ENCODE data around the gene CCDC68. TPM values are rescaled to one million over a fixed set of nuclear protein-coding genes. Genes with fewer than 3 reads are reported as not detected.

CCDC68 gene
- total RNA-seq, 2 experiments from 2014 or later, result not detected

DNA sequence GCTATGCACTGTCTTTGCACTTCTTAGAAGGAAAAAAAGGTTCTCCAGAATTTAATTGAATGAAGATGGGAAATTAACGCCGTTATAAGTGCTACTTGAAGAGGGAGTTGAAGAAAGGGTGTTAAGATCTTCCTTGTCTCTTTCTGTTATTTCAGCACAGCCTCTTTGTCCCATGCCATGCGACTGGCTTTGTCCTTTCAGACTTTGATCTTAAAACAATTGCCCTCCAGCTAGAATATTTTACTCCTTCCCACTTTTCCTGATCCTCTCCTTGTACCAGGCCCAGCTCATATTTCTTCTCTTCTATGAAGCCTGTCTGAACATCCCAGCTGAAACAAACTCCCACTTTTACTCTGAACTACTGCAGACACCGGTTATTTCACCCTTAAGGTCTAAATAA lies 79.6 kb downstream of the CCDC68 start:
- no peak overlapping the region for H3K27ac Mint-ChIP-seq
- H3K4me1 Mint-ChIP-seq (ENCODE audit: low read depth), result no peaks in the 10 kb centered on the region
- ChIA-PET POLR2A (no interaction called here), CTCF (no interaction called here)
- TF ChIP-seq, protein P1, sequence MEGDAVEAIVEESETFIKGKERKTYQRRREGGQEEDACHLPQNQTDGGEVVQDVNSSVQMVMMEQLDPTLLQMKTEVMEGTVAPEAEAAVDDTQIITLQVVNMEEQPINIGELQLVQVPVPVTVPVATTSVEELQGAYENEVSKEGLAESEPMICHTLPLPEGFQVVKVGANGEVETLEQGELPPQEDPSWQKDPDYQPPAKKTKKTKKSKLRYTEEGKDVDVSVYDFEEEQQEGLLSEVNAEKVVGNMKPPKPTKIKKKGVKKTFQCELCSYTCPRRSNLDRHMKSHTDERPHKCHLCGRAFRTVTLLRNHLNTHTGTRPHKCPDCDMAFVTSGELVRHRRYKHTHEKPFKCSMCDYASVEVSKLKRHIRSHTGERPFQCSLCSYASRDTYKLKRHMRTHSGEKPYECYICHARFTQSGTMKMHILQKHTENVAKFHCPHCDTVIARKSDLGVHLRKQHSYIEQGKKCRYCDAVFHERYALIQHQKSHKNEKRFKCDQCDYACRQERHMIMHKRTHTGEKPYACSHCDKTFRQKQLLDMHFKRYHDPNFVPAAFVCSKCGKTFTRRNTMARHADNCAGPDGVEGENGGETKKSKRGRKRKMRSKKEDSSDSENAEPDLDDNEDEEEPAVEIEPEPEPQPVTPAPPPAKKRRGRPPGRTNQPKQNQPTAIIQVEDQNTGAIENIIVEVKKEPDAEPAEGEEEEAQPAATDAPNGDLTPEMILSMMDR (IDR thresholded peaks at IDR 0.05), result no peak
- no peaks in the 10 kb centered on the region for H3K9me3 ChIP-seq (ENCODE audit: control insufficient read depth in 1 of 2, insufficient read depth in 1 of 2, low read length in 2 of 2)
- no peak overlapping the region for H3K4me3 ChIP-seq (ENCODE audit: low read length)
- H3K9me3 Mint-ChIP-seq, result no peaks in the 10 kb centered on the region
- H3K36me3 Mint-ChIP-seq (ENCODE audit: low read depth), result peaks cover 38% of the 10 kb centered on the region
- ATAC-seq (ENCODE audit: poor library complexity) (no peak), DNase-seq (no peak)
- no peaks in the 10 kb centered on the region for H3K4me1 ChIP-seq (ENCODE audit: insufficient read depth, low read length)
- no peak overlapping the region for H3K4me3 Mint-ChIP-seq
- no peaks in the 10 kb centered on the region for H3K27me3 Mint-ChIP-seq
- H3K36me3 ChIP-seq (ENCODE audit: insufficient read depth, low read length), result no peaks in the 10 kb centered on the region
- intact Hi-C loops (cut with DNase I, micrococcal nuclease), result no loop called here
- no peak overlapping the region for H3K27ac ChIP-seq (ENCODE audit: low read depth in 1 of 2, low read length in 2 of 2)
- H3K27me3 ChIP-seq (ENCODE audit: control insufficient read depth in 1 of 2, insufficient read depth in 2 of 2, low read length in 2 of 2), result no peaks in the 10 kb centered on the region

GRCh38 chr18:54878659-54879358 lies 80.5 kb downstream of the CCDC68 start:
- intact Hi-C loops (cut with DNase I, micrococcal nuclease), result no loop called here
- no peak overlapping the region for H3K4me3 Mint-ChIP-seq
- H3K4me1 ChIP-seq (ENCODE audit: insufficient read depth, low read length), result no peaks in the 10 kb centered on the region
- no peaks in the 10 kb centered on the region for H3K9me3 ChIP-seq (ENCODE audit: control insufficient read depth in 1 of 2, insufficient read depth in 1 of 2, low read length in 2 of 2)
- ChIA-PET CTCF (no interaction called here), POLR2A (no interaction called here)
- TF ChIP-seq, protein P1 (IDR thresholded peaks at IDR 0.05), result no peak
- H3K27ac Mint-ChIP-seq, result no peak overlapping the region
- H3K9me3 Mint-ChIP-seq, result no peaks in the 10 kb centered on the region
- H3K27me3 Mint-ChIP-seq, result no peaks in the 10 kb centered on the region
- no peaks in the 10 kb centered on the region for H3K27me3 ChIP-seq (ENCODE audit: control insufficient read depth in 1 of 2, insufficient read depth in 2 of 2, low read length in 2 of 2)
- no peak for ATAC-seq (ENCODE audit: poor library complexity)
- no peaks in the 10 kb centered on the region for H3K4me1 Mint-ChIP-seq (ENCODE audit: low read depth)
- H3K36me3 Mint-ChIP-seq (ENCODE audit: low read depth), result peaks cover 33% of the 10 kb centered on the region
- no peak overlapping the region for H3K27ac ChIP-seq (ENCODE audit: low read depth in 1 of 2, low read length in 2 of 2)
- H3K36me3 ChIP-seq (ENCODE audit: insufficient read depth, low read length), result no peaks in the 10 kb centered on the region
- DNase-seq, result no peak
- H3K4me3 ChIP-seq (ENCODE audit: low read length), result no peak overlapping the region

DNA sequence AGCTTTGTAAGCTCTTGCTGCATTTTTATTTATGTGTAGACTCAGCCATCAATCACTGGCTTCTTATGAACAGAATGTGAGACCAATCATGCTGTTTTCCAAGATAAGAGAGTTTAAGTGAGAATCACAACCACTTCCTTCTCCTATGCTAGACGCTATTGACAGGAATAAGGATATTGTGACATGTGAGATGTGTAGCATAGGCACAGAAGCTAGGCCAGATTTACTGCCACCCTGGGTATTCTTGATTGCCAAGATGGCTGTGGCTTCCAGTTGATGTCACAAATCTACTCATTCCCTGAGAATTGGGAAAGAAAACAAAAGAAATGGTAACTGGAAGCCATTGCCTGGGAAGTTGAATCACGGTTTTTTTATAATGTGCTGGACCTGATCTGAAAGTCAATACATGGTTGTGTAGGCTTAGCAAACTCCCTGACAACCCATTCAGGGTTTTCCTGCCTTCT lies 81.1 kb downstream of the CCDC68 start:
- DNase-seq (no peak), ATAC-seq (ENCODE audit: poor library complexity) (no peak)
- peaks cover 3% of the 10 kb centered on the region for H3K4me1 Mint-ChIP-seq (ENCODE audit: low read depth)
- POLR2A ChIA-PET, result no interaction called here
- no peak overlapping the region for H3K27ac ChIP-seq (ENCODE audit: low read depth in 1 of 2, low read length in 2 of 2)
- H3K9me3 Mint-ChIP-seq, result no peaks in the 10 kb centered on the region
- no peak overlapping the region for H3K4me3 Mint-ChIP-seq
- TF ChIP-seq, protein P1 (IDR thresholded peaks at IDR 0.05), result no peak
- no peak overlapping the region for H3K27ac Mint-ChIP-seq
- H3K4me3 ChIP-seq (ENCODE audit: low read length), result no peak overlapping the region
- no peaks in the 10 kb centered on the region for H3K27me3 Mint-ChIP-seq
- no peaks in the 10 kb centered on the region for H3K36me3 ChIP-seq (ENCODE audit: insufficient read depth, low read length)
- H3K27me3 ChIP-seq (ENCODE audit: control insufficient read depth in 1 of 2, insufficient read depth in 2 of 2, low read length in 2 of 2), result no peaks in the 10 kb centered on the region
- intact Hi-C loops (cut with DNase I, micrococcal nuclease), result no loop called here
- H3K9me3 ChIP-seq (ENCODE audit: control insufficient read depth in 1 of 2, insufficient read depth in 1 of 2, low read length in 2 of 2), result no peaks in the 10 kb centered on the region
- CTCF ChIA-PET, result interaction anchor here (1.0 kb wide), 1 partner anchor 16 kb away, joined by 3 read pairs; no protein-coding TSS in a partner anchor
- H3K4me1 ChIP-seq (ENCODE audit: insufficient read depth, low read length), result no peaks in the 10 kb centered on the region
- peaks cover 28% of the 10 kb centered on the region for H3K36me3 Mint-ChIP-seq (ENCODE audit: low read depth)
